K562 (cell line): ENCODE data around the gene ENDOV. TPM values are rescaled to one million over a fixed set of nuclear protein-coding genes. Genes with fewer than 3 reads are reported as not detected.

Experiments
- ATAC-seq: fragments of 200-7000 bp; cut with Tn5 transposase; 3 replicates; pipeline ENCODE4 v1.9.1; 2020; ENCODE audit warnings: moderate library complexity
- BruUV-seq: library from RNA; stranded (reverse); fragments of 400-500 nt; replicated peaks from 2 replicates; lab custom pipeline; 2021; lab: Mats Ljungman, UMichigan
- CTCF ChIA-PET: fragments of 300-600 bp; formaldehyde crosslinking; extraction: SDS; loops from one replicate; lab custom pipeline; 2021; ENCODE audit warnings: low intra/inter-chr PET ratio; lab: Yijun Ruan, JAX
- POLR2A ChIA-PET: fragments of 300-600, 350-650 bp; sonication (Branson Sonifier 250); formaldehyde crosslinking; extraction: SDS; loops from one replicate; lab custom pipeline; 2021; ENCODE audit warnings: antibody characterized with exemption, inconsistent platforms; lab: Yijun Ruan, JAX
- DNase-seq, 4 experiments: peaks; one replicate each; pipeline versions ENCODE4 v3.0.0 to v3.0.0-alpha.2; 2011 to 2018; ENCODE audit warnings: low spot score in 3 of 4, mixed read lengths in 3 of 4; ENCODE audit errors: extremely low read depth in 1 of 4
- FAIRE-seq: peaks from 2 replicates; lab custom pipeline; 2011; peaks lifted over from hg19 to GRCh38; lab: Jason Lieb, UNC
- H2AFZ ChIP-seq: 2 replicates; pipeline ENCODE4 v1.6.0; 2011; ENCODE audit warnings: low read depth, low read length, control low read depth, inconsistent platforms
- H3K27ac ChIP-seq: fragments of 200-600 bp; 3 replicates; pipeline ENCODE4 v1.8.0; 2011; ENCODE audit warnings: low read depth, mild to moderate bottlenecking, control low read depth, inconsistent platforms, low read length, moderate library complexity, mixed read lengths; ENCODE audit errors: extremely low read depth
- H3K27me3 ChIP-seq, 2 experiments: fragments of 300-600 bp in 1 of 2; 2 replicates in 1 of 2; 3 replicates in 1 of 2; pipeline versions ENCODE4 v1.6.0 to v1.8.0; 2011; ENCODE audit warnings: inconsistent platforms in 2 of 2, low read length in 2 of 2, mild to moderate bottlenecking in 1 of 2, mixed read lengths in 1 of 2, moderate library complexity in 1 of 2; ENCODE audit not compliant: control insufficient read depth in 2 of 2, insufficient read depth in 2 of 2
- H3K36me3 ChIP-seq: fragments of 300-600 bp; 3 replicates; pipeline ENCODE4 v1.8.0; 2011; ENCODE audit warnings: mild to moderate bottlenecking, low read length, inconsistent platforms; ENCODE audit not compliant: control insufficient read depth, insufficient read depth
- H3K4me1 ChIP-seq, 2 experiments: fragments of 200-600 bp in 1 of 2; replicated peaks in 1 of 2; 2 replicates in 1 of 2; 3 replicates in 1 of 2; pipeline versions ENCODE4 v1.5.1 to v1.8.0; 2011; ENCODE audit warnings: inconsistent platforms in 2 of 2, low read length in 2 of 2, mild to moderate bottlenecking in 1 of 2, mixed read lengths in 1 of 2, moderate library complexity in 1 of 2; ENCODE audit not compliant: control insufficient read depth in 2 of 2, insufficient read depth in 2 of 2
- H3K4me2 ChIP-seq: 2 replicates; pipeline ENCODE4 v1.6.1; 2011; ENCODE audit warnings: low read length, control low read depth, inconsistent platforms, mixed read lengths; ENCODE audit not compliant: insufficient read depth
- H3K4me3 ChIP-seq: fragments of 200-600 bp; sonication (generic), shearing (Covaris generic); 2 replicates; pipeline ENCODE4 v1.5.1; 2016; ENCODE audit warnings: control low read depth, inconsistent platforms
- H3K79me2 ChIP-seq: fragments of 200-600 bp; 3 replicates; pipeline ENCODE4 v1.8.0; 2011; ENCODE audit warnings: low read length, inconsistent platforms; ENCODE audit not compliant: control insufficient read depth, insufficient read depth
- H3K9ac ChIP-seq, 2 experiments: 2 replicates each; pipeline versions ENCODE4 v1.6.0 to v1.6.1; 2011; ENCODE audit warnings: low read depth in 2 of 2, low read length in 2 of 2, control low read depth in 1 of 2, inconsistent platforms in 1 of 2, mild to moderate bottlenecking in 1 of 2, mixed read lengths in 1 of 2; ENCODE audit not compliant: insufficient read depth in 1 of 2
- H3K9me1 ChIP-seq: one replicate; pipeline ENCODE4 v1.6.0; 2011; ENCODE audit warnings: inconsistent platforms, mild to moderate bottlenecking, low read length, moderate library complexity; ENCODE audit not compliant: control insufficient read depth, insufficient read depth
- H3K9me3 ChIP-seq: replicated peaks from 2 replicates; pipeline ENCODE4 v1.5.1; 2011; ENCODE audit warnings: low read depth, low read length, inconsistent platforms; ENCODE audit not compliant: control insufficient read depth, insufficient read depth
- H4K20me1 ChIP-seq: replicated peaks from 2 replicates; pipeline ENCODE4 v1.6.1; 2011; ENCODE audit warnings: low read length, inconsistent platforms, mixed read lengths; ENCODE audit not compliant: control insufficient read depth, insufficient read depth
- CHD4 ChIP-seq: fragments of 200-600 bp; sonication (generic); IDR thresholded peaks from 3 replicates; pipeline ENCODE4 v1.6.1; 2012; ENCODE audit warnings: low read depth, mild to moderate bottlenecking, mixed read lengths, low read length, inconsistent platforms; ENCODE audit not compliant: insufficient read depth, insufficient replicate concordance, poor library complexity, severe bottlenecking
- CREM ChIP-seq: IDR thresholded peaks from 2 replicates; pipeline ENCODE4 v1.6.1; 2014; ENCODE audit warnings: antibody characterized with exemption, low read depth
- DLX4 ChIP-seq: fragments of 250-450 bp; sonication (Bioruptor Pico); IDR thresholded peaks from 2 replicates; pipeline ENCODE4 v1.6.1; 2021; ENCODE audit warnings: mild to moderate bottlenecking
- ELF1 ChIP-seq: fragments of 200-800 bp; sonication (Bioruptor generic); IDR thresholded peaks from 2 replicates; pipeline ENCODE4 v1.6.1; 2016; ENCODE audit warnings: missing genetic modification characterization, missing compliant biosample characterization
- HMG20A ChIP-seq: fragments of 450-650 bp; formaldehyde crosslinking; conservative IDR thresholded peaks from 2 replicates; pipeline ENCODE4 v1.4.0; 2020; ENCODE audit warnings: mild to moderate bottlenecking, mixed read lengths
- ID3 ChIP-seq, 2 experiments: fragments of 250-450 bp in 1 of 2; fragments of 450-650 bp in 1 of 2; sonication (Bioruptor Pico) in 1 of 2; IDR thresholded peaks; 2 replicates each; pipeline versions ENCODE4 v1.6.1 to v1.8.0; 2016 to 2021; ENCODE audit warnings: mild to moderate bottlenecking in 2 of 2, moderate library complexity in 2 of 2, missing compliant biosample characterization in 1 of 2, missing genetic modification characterization in 1 of 2
- NR3C1 ChIP-seq: sonication (generic); formaldehyde crosslinking; IDR thresholded peaks from 2 replicates; pipeline ENCODE4 v1.8.1; 2022; ENCODE audit warnings: missing genetic modification reagents
- SIN3A ChIP-seq, 2 experiments: fragments of 150-350 bp in 1 of 2; IDR thresholded peaks; 2 replicates each; pipeline ENCODE4 v1.6.1; 2011 to 2016; ENCODE audit warnings: borderline replicate concordance in 2 of 2, low read depth in 2 of 2, low read length in 2 of 2, mild to moderate bottlenecking in 2 of 2, moderate library complexity in 2 of 2; ENCODE audit not compliant: control insufficient read depth in 1 of 2
- VEZF1 ChIP-seq: fragments of 200-800 bp; sonication (Bioruptor generic); IDR thresholded peaks from 2 replicates; pipeline ENCODE4 v1.6.1; 2017; ENCODE audit warnings: missing genetic modification characterization, missing compliant biosample characterization
- YBX1 ChIP-seq: fragments of 450-650 bp; IDR thresholded peaks from 2 replicates; pipeline ENCODE4 v1.7.1; 2016; ENCODE audit warnings: mild to moderate bottlenecking
- ZBTB1 ChIP-seq: sonication (generic); formaldehyde crosslinking; IDR thresholded peaks from 2 replicates; pipeline ENCODE4 v1.8.1; 2023; ENCODE audit warnings: missing genetic modification reagents, low read depth, mild to moderate bottlenecking, borderline replicate concordance
- ZNF12 ChIP-seq: sonication (generic); formaldehyde crosslinking; IDR thresholded peaks from 2 replicates; pipeline ENCODE4 v1.4.0; 2020; ENCODE audit warnings: mild to moderate bottlenecking, missing genetic modification reagents
- ZNF280B ChIP-seq: fragments of 250-450 bp; sonication (Bioruptor Pico); IDR thresholded peaks from 2 replicates; pipeline ENCODE4 v1.5.1; 2021; ENCODE audit warnings: mild to moderate bottlenecking
- ZNF444 ChIP-seq: fragments of 250-450 bp; sonication (Bioruptor Pico); IDR thresholded peaks from 2 replicates; pipeline ENCODE4 v1.4.0; 2020; ENCODE audit warnings: mild to moderate bottlenecking, moderate library complexity
- ZNF551 ChIP-seq: fragments of 250-450 bp; sonication (Bioruptor Pico); IDR thresholded peaks from 2 replicates; pipeline ENCODE4 v1.5.0; 2021; ENCODE audit warnings: mild to moderate bottlenecking, moderate library complexity
- ZNF584 ChIP-seq: fragments of 200-800 bp; sonication (Bioruptor generic); IDR thresholded peaks from 2 replicates; pipeline ENCODE4 v1.6.1; 2016; ENCODE audit warnings: low read depth, mild to moderate bottlenecking, missing genetic modification characterization, missing compliant biosample characterization
- ZNF764 ChIP-seq: fragments of 250-450 bp; sonication (Bioruptor Pico); IDR thresholded peaks from 2 replicates; pipeline ENCODE4 v1.4.0; 2020; ENCODE audit warnings: low read depth, mild to moderate bottlenecking, moderate library complexity
- ZNF785 ChIP-seq: fragments of 250-450 bp; sonication (Bioruptor Pico); IDR thresholded peaks from 2 replicates; pipeline ENCODE4 v1.4.0; 2020; ENCODE audit warnings: mild to moderate bottlenecking
- WGBS: fragments of 100-300 bp; shearing (Covaris generic); methylation state at CpG from one replicate; pipeline ENCODE4 v1.1.6; 2016; ENCODE audit warnings: low coverage, mixed read lengths; ENCODE audit not compliant: insufficient coverage; ENCODE audit errors: missing lambda C conversion rate; 5-methylcytosine and 5-hydroxymethylcytosine counted together
- in situ Hi-C: fragments of 300-500 bp; cut with MboI; formaldehyde crosslinking; loops from 4 replicates; pipeline ENCODE4 v1.15.0; 2018; ENCODE audit warnings: inconsistent platforms, mixed read lengths
- intact Hi-C: fragments of 100-400 bp; cut with micrococcal nuclease; formaldehyde crosslinking; loops from 2 replicates; pipeline ENCODE4 v1.14.2; 2022
- polyA plus RNA-seq, 8 experiments: library from polyadenylated mRNA; depleted of rRNA in 4 of 8; stranded (reverse) in 5 of 8; unstranded in 3 of 8; fragments of >200 nt; fragmentation: Nextera tagmentation in 2 of 8; fragmentation: Illumina TruSeq in 1 of 8; extraction: Ambion mirVana in 2 of 8; extraction: Trizol in 1 of 8; gene quantifications; 2 replicates each; pipeline versions ENCODE4 v1.2.1 to v1.2.3, GENCODE V29; 2011 to 2014; ENCODE audit warnings: inconsistent platforms in 1 of 8, missing spikeins in 1 of 8
- total RNA-seq, 7 experiments: library from RNA; depleted of rRNA in 6 of 7; stranded (reverse); fragments of >200 nt in 6 of 7; fragmentation: Illumina TruSeq in 2 of 7; extraction: Trizol in 2 of 7; gene quantifications; 2 replicates each; pipeline versions ENCODE4 v1.2.1 to v1.2.3, GENCODE V29; 2011 to 2021; ENCODE audit warnings: low replicate concordance in 1 of 7

ENDOV gene
- total and polyA plus RNA-seq, 9 of the 15 experiments (the other 6 are each of a cell fraction or from before 2014, with no cell fraction given) = 1.2 to 8.2 (median 3.7) TPM

- Histone ChIP-seq H3K4me1 (peaks cover 0 to 40% of the 10 kb centered on the region in 2 experiments; a peak in 3 of 5 replicates), H3K79me2 (no peaks in the 10 kb centered on the region), H3K27ac (no peak overlapping the region), H3K27me3 (peaks cover 14 to 82% of the 10 kb centered on the region in 2 experiments; a peak in 4 of 5 replicates), H3K36me3 (no peaks in the 10 kb centered on the region), H3K4me2 (no peak overlapping the region), H3K9ac (no peak overlapping the region), H2AFZ (no peak overlapping the region), H3K9me3 (no peaks in the 10 kb centered on the region), H4K20me1 (0 out of 2 replicates have a peak, but pooled peaks cover 5% of the 10 kb centered on the region), H3K4me3 (no peak overlapping the region), H3K9me1 (no peaks in the 10 kb centered on the region)
- FAIRE-seq (no peak), ATAC-seq (no peak), DNase-seq (no peak)
- no peak for TF ChIP-seq CHD4
- no peak for TF ChIP-seq CREM
- TF ChIP-seq HMG20A (CRISPR knock-in tag) = no peak
- no peak for TF ChIP-seq ZNF785 (CRISPR knock-in tag)
- TF ChIP-seq ZNF764 (CRISPR knock-in tag) = no peak
- TF ChIP-seq ZNF551 (CRISPR knock-in tag) = no peak
- no peak for TF ChIP-seq NR3C1 (CRISPR knock-in tag)
- TF ChIP-seq ELF1 (tag) = no peak
- TF ChIP-seq ZBTB1 (CRISPR knock-in tag) = no peak
- no peak for TF ChIP-seq SIN3A (IDR thresholded peaks at IDR 0.05; ENCODE audit: borderline replicate concordance in 2 of 2, control insufficient read depth in 1 of 2, low read depth in 2 of 2, low read length in 2 of 2)
- TF ChIP-seq DLX4 (CRISPR knock-in tag) = no peak
- no peak for TF ChIP-seq ZNF280B (CRISPR knock-in tag)
- TF ChIP-seq YBX1 = no peak
- no peak for TF ChIP-seq ID3 (CRISPR knock-in tag; IDR thresholded peaks at IDR 0.05)
- no peak for TF ChIP-seq ID3 (tag; IDR thresholded peaks at IDR 0.05)
- TF ChIP-seq ZNF584 = no peak
- no peak for TF ChIP-seq ZNF444 (CRISPR knock-in tag)
- TF ChIP-seq VEZF1 (CRISPR knock-in tag) = no peak
- TF ChIP-seq ZNF12 (CRISPR knock-in tag) = no peak
- ChIA-PET POLR2A (no interaction called here), CTCF (no interaction called here)
- in situ Hi-C loops (no loop called here), intact Hi-C loops (no loop called here)
- no TSS peak for BruUV-seq
- 61% methylated on average over 4 of the region's 4 CpGs for WGBS
These were observed 67.0 kb downstream of the ENDOV start for GRCh38 chr17:80482058-80482318.
